K562 (cell line): ENCODE measurements around the gene TP53TG5. TPM values are rescaled to one million over a fixed set of nuclear protein-coding genes. Genes with fewer than 3 reads are reported as not detected.

Experiments
- ATAC-seq: fragments of 200-7000 bp; cut with Tn5 transposase; 3 replicates; pipeline ENCODE4 v1.9.1; 2020; ENCODE audit warnings: moderate library complexity
- BruUV-seq: library from RNA; stranded (reverse); fragments of 400-500 nt; replicated peaks from 2 replicates; lab custom pipeline; 2021; lab: Mats Ljungman, UMichigan
- CTCF ChIA-PET: fragments of 300-600 bp; formaldehyde crosslinking; extraction: SDS; loops from one replicate; lab custom pipeline; 2021; ENCODE audit warnings: low intra/inter-chr PET ratio; lab: Yijun Ruan, JAX
- POLR2A ChIA-PET: fragments of 300-600, 350-650 bp; sonication (Branson Sonifier 250); formaldehyde crosslinking; extraction: SDS; loops from one replicate; lab custom pipeline; 2021; ENCODE audit warnings: antibody characterized with exemption, inconsistent platforms; lab: Yijun Ruan, JAX
- DNase-seq, 4 experiments: peaks; one replicate each; pipeline versions ENCODE4 v3.0.0 to v3.0.0-alpha.2; 2011 to 2018; ENCODE audit warnings: low spot score in 3 of 4, mixed read lengths in 3 of 4; ENCODE audit errors: extremely low read depth in 1 of 4
- FAIRE-seq: peaks from 2 replicates; lab custom pipeline; 2011; peaks lifted over from hg19 to GRCh38; lab: Jason Lieb, UNC
- H2AFZ ChIP-seq: 2 replicates; pipeline ENCODE4 v1.6.0; 2011; ENCODE audit warnings: low read depth, low read length, control low read depth, inconsistent platforms
- H3K27ac ChIP-seq: fragments of 200-600 bp; 3 replicates; pipeline ENCODE4 v1.8.0; 2011; ENCODE audit warnings: low read depth, mild to moderate bottlenecking, control low read depth, inconsistent platforms, low read length, moderate library complexity, mixed read lengths; ENCODE audit errors: extremely low read depth
- H3K27me3 ChIP-seq, 2 experiments: fragments of 300-600 bp in 1 of 2; 2 replicates in 1 of 2; 3 replicates in 1 of 2; pipeline versions ENCODE4 v1.6.0 to v1.8.0; 2011; ENCODE audit warnings: inconsistent platforms in 2 of 2, low read length in 2 of 2, mild to moderate bottlenecking in 1 of 2, mixed read lengths in 1 of 2, moderate library complexity in 1 of 2; ENCODE audit not compliant: control insufficient read depth in 2 of 2, insufficient read depth in 2 of 2
- H3K36me3 ChIP-seq: fragments of 300-600 bp; 3 replicates; pipeline ENCODE4 v1.8.0; 2011; ENCODE audit warnings: mild to moderate bottlenecking, low read length, inconsistent platforms; ENCODE audit not compliant: control insufficient read depth, insufficient read depth
- H3K4me1 ChIP-seq, 2 experiments: fragments of 200-600 bp in 1 of 2; replicated peaks in 1 of 2; 2 replicates in 1 of 2; 3 replicates in 1 of 2; pipeline versions ENCODE4 v1.5.1 to v1.8.0; 2011; ENCODE audit warnings: inconsistent platforms in 2 of 2, low read length in 2 of 2, mild to moderate bottlenecking in 1 of 2, mixed read lengths in 1 of 2, moderate library complexity in 1 of 2; ENCODE audit not compliant: control insufficient read depth in 2 of 2, insufficient read depth in 2 of 2
- H3K4me2 ChIP-seq: 2 replicates; pipeline ENCODE4 v1.6.1; 2011; ENCODE audit warnings: low read length, control low read depth, inconsistent platforms, mixed read lengths; ENCODE audit not compliant: insufficient read depth
- H3K4me3 ChIP-seq: fragments of 200-600 bp; sonication (generic), shearing (Covaris generic); 2 replicates; pipeline ENCODE4 v1.5.1; 2016; ENCODE audit warnings: control low read depth, inconsistent platforms
- H3K79me2 ChIP-seq: fragments of 200-600 bp; 3 replicates; pipeline ENCODE4 v1.8.0; 2011; ENCODE audit warnings: low read length, inconsistent platforms; ENCODE audit not compliant: control insufficient read depth, insufficient read depth
- H3K9ac ChIP-seq, 2 experiments: 2 replicates each; pipeline versions ENCODE4 v1.6.0 to v1.6.1; 2011; ENCODE audit warnings: low read depth in 2 of 2, low read length in 2 of 2, control low read depth in 1 of 2, inconsistent platforms in 1 of 2, mild to moderate bottlenecking in 1 of 2, mixed read lengths in 1 of 2; ENCODE audit not compliant: insufficient read depth in 1 of 2
- H3K9me1 ChIP-seq: one replicate; pipeline ENCODE4 v1.6.0; 2011; ENCODE audit warnings: inconsistent platforms, mild to moderate bottlenecking, low read length, moderate library complexity; ENCODE audit not compliant: control insufficient read depth, insufficient read depth
- H3K9me3 ChIP-seq: replicated peaks from 2 replicates; pipeline ENCODE4 v1.5.1; 2011; ENCODE audit warnings: low read depth, low read length, inconsistent platforms; ENCODE audit not compliant: control insufficient read depth, insufficient read depth
- H4K20me1 ChIP-seq: replicated peaks from 2 replicates; pipeline ENCODE4 v1.6.1; 2011; ENCODE audit warnings: low read length, inconsistent platforms, mixed read lengths; ENCODE audit not compliant: control insufficient read depth, insufficient read depth
- ADNP ChIP-seq: fragments of 200-800 bp; sonication (Bioruptor generic); IDR thresholded peaks from 2 replicates; pipeline ENCODE4 v1.6.1; 2016; ENCODE audit warnings: missing genetic modification characterization, missing compliant biosample characterization
- BCOR ChIP-seq: fragments of 450-650 bp; IDR thresholded peaks from 2 replicates; pipeline ENCODE4 v1.6.1; 2016
- CBFA2T2 ChIP-seq: fragments of 450-650 bp; conservative IDR thresholded peaks from 2 replicates; pipeline ENCODE4 v1.6.1; 2017; ENCODE audit warnings: mild to moderate bottlenecking
- CHD4 ChIP-seq: fragments of 200-600 bp; sonication (generic); IDR thresholded peaks from 3 replicates; pipeline ENCODE4 v1.6.1; 2012; ENCODE audit warnings: low read depth, mild to moderate bottlenecking, mixed read lengths, low read length, inconsistent platforms; ENCODE audit not compliant: insufficient read depth, insufficient replicate concordance, poor library complexity, severe bottlenecking
- HDAC2 ChIP-seq: fragments of 450-650 bp; IDR thresholded peaks from 2 replicates; pipeline ENCODE4 v1.6.1; 2016; ENCODE audit warnings: mild to moderate bottlenecking
- HNRNPK ChIP-seq: fragments of 200-400 bp; formaldehyde crosslinking; IDR thresholded peaks from one replicate; pipeline ENCODE4 v1.6.1; 2018; ENCODE audit warnings: mild to moderate bottlenecking, low read depth, low read length; ENCODE audit not compliant: poor library complexity, severe bottlenecking
- MXI1 ChIP-seq: IDR thresholded peaks from 2 replicates; pipeline ENCODE4 v1.6.1; 2011; ENCODE audit warnings: low read depth, mild to moderate bottlenecking, improper control_type of control experiment, low read length
- NFIX ChIP-seq: fragments of 250-450 bp; sonication (Bioruptor Pico); IDR thresholded peaks from 2 replicates; pipeline ENCODE4 v1.4.0; 2020; ENCODE audit warnings: low read depth, mild to moderate bottlenecking, moderate library complexity
- RBM25 ChIP-seq: fragments of 200-400 bp; formaldehyde crosslinking; IDR thresholded peaks from 2 replicates; pipeline ENCODE4 v1.6.1; 2018; ENCODE audit warnings: low read length, low read depth, moderate library complexity; ENCODE audit not compliant: severe bottlenecking
- RCOR1 ChIP-seq, 2 experiments: IDR thresholded peaks; 2 replicates each; pipeline ENCODE4 v1.6.1; 2012; ENCODE audit warnings: low read depth in 2 of 2, low read length in 2 of 2, borderline replicate concordance in 1 of 2, improper control_type of control experiment in 1 of 2
- SIX5 ChIP-seq, 2 experiments: IDR thresholded peaks; 2 replicates each; pipeline ENCODE4 v1.6.1; 2011; ENCODE audit warnings: low read length in 2 of 2, borderline replicate concordance in 1 of 2, low read depth in 1 of 2, mild to moderate bottlenecking in 1 of 2, moderate library complexity in 1 of 2; ENCODE audit not compliant: insufficient read depth in 1 of 2
- SMARCA5 ChIP-seq: fragments of 450-650 bp; IDR thresholded peaks from 2 replicates; pipeline ENCODE4 v1.6.1; 2016
- ZNF175 ChIP-seq: fragments of 200-800 bp; sonication (Bioruptor generic); IDR thresholded peaks from 2 replicates; pipeline ENCODE4 v1.6.1; 2016; ENCODE audit warnings: low read depth, mild to moderate bottlenecking, missing genetic modification characterization, missing compliant biosample characterization
- ZNF431 ChIP-seq: sonication (generic); formaldehyde crosslinking; IDR thresholded peaks from 2 replicates; pipeline ENCODE4 v1.8.0; 2022; ENCODE audit warnings: mild to moderate bottlenecking, missing genetic modification reagents
- ZNF57 ChIP-seq: fragments of 450-650 bp; formaldehyde crosslinking; IDR thresholded peaks from 2 replicates; pipeline ENCODE4 v1.4.0; 2020; ENCODE audit warnings: mild to moderate bottlenecking, moderate library complexity
- WGBS: fragments of 100-300 bp; shearing (Covaris generic); methylation state at CpG from one replicate; pipeline ENCODE4 v1.1.6; 2016; ENCODE audit warnings: low coverage, mixed read lengths; ENCODE audit not compliant: insufficient coverage; ENCODE audit errors: missing lambda C conversion rate; 5-methylcytosine and 5-hydroxymethylcytosine counted together
- in situ Hi-C: fragments of 300-500 bp; cut with MboI; formaldehyde crosslinking; loops from 4 replicates; pipeline ENCODE4 v1.15.0; 2018; ENCODE audit warnings: inconsistent platforms, mixed read lengths
- intact Hi-C: fragments of 100-400 bp; cut with micrococcal nuclease; formaldehyde crosslinking; loops from 2 replicates; pipeline ENCODE4 v1.14.2; 2022
- polyA plus RNA-seq, 8 experiments: library from polyadenylated mRNA; depleted of rRNA in 4 of 8; stranded (reverse) in 5 of 8; unstranded in 3 of 8; fragments of >200 nt; fragmentation: Nextera tagmentation in 2 of 8; fragmentation: Illumina TruSeq in 1 of 8; extraction: Ambion mirVana in 2 of 8; extraction: Trizol in 1 of 8; gene quantifications; 2 replicates each; pipeline versions ENCODE4 v1.2.1 to v1.2.3, GENCODE V29; 2011 to 2014; ENCODE audit warnings: inconsistent platforms in 1 of 8, missing spikeins in 1 of 8
- total RNA-seq, 7 experiments: library from RNA; depleted of rRNA in 6 of 7; stranded (reverse); fragments of >200 nt in 6 of 7; fragmentation: Illumina TruSeq in 2 of 7; extraction: Trizol in 2 of 7; gene quantifications; 2 replicates each; pipeline versions ENCODE4 v1.2.1 to v1.2.3, GENCODE V29; 2011 to 2021; ENCODE audit warnings: low replicate concordance in 1 of 7
- TF ChIP-seq, protein P1 (sequence below): fragments of 200-800 bp; sonication (Bioruptor generic); IDR thresholded peaks from 2 replicates; pipeline ENCODE4 v1.6.1; 2016; ENCODE audit warnings: missing genetic modification characterization, missing compliant biosample characterization

Gene TP53TG5
- total and polyA plus RNA-seq, 9 of the 15 experiments (the other 6 are each of a cell fraction or from before 2014, with no cell fraction given), result 0.04 to 0.05 (median 0.04) TPM; not detected in 6

DNA sequence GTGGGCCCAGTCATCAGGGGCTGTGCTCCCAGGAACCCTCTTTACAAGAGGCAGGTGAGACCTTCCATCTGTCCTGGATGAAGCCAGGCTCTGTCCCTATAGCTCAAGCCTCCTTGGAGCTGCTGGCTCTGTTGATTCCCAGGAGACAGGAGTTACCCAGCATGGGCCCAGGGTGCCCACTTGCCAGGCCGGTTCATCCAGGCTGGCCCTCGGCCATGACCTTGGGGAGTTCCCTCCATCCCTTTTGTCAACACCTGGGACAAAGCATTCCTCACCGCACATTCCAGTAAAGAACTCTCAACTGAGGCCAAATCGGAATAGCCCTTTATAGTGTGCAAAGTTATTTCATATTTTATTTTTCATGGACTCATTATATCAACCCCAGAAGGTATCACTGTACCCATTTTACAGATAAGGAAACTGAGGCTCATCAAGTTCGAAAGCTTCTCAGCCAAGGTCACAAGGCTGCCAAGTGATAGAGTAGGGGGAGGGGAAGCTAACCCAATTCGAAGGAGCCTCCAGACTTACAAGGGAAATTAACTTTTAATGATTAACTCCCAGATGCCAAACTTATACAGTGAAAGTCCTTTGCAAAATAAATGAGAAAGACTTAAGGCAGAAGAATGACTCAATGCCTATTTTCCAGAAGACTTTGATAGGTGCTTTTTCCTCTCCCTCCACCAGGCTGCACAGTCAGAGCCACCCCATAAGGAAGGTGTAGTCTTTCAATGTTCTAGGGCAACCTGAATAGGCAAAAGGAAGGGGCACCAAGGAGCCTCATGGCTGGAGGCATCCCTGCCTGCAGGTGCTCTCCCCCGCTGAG is 48.4 kb downstream of the TP53TG5 start:
- no peak overlapping the region for H3K4me3 ChIP-seq
- no peaks in the 10 kb centered on the region for H3K79me2 ChIP-seq
- 66% methylated on average over 7 of the region's 7 CpGs for WGBS
- H2AFZ ChIP-seq, result no peak overlapping the region
- no peaks in the 10 kb centered on the region for H3K27me3 ChIP-seq
- DNase-seq (no peak), ATAC-seq (no peak), FAIRE-seq (no peak)
- BruUV-seq, result no TSS peak
- no peaks in the 10 kb centered on the region for H3K9me3 ChIP-seq
- peaks cover 0 to 4% of the 10 kb centered on the region in 2 experiments; a peak in 1 of 5 replicates for H3K4me1 ChIP-seq
- H4K20me1 ChIP-seq, result no peaks in the 10 kb centered on the region
- H3K9ac ChIP-seq, result no peak overlapping the region
- no peak overlapping the region for H3K27ac ChIP-seq
- peaks cover under 1% of the 10 kb centered on the region for H3K9me1 ChIP-seq
- in situ Hi-C loops, result no loop called here
- H3K4me2 ChIP-seq, result no peak overlapping the region
- peaks cover 21% of the 10 kb centered on the region; the same call in 2 of the 3 replicates for H3K36me3 ChIP-seq
- ChIA-PET CTCF (no interaction called here), POLR2A (interaction anchor here (0.6 to 0.9 kb wide), 2 partner anchors 16 to 56 kb away, joined by 3 read pairs; no protein-coding TSS in a partner anchor)
- intact Hi-C loops, result no loop called here
- TF ChIP-seq, protein P1, sequence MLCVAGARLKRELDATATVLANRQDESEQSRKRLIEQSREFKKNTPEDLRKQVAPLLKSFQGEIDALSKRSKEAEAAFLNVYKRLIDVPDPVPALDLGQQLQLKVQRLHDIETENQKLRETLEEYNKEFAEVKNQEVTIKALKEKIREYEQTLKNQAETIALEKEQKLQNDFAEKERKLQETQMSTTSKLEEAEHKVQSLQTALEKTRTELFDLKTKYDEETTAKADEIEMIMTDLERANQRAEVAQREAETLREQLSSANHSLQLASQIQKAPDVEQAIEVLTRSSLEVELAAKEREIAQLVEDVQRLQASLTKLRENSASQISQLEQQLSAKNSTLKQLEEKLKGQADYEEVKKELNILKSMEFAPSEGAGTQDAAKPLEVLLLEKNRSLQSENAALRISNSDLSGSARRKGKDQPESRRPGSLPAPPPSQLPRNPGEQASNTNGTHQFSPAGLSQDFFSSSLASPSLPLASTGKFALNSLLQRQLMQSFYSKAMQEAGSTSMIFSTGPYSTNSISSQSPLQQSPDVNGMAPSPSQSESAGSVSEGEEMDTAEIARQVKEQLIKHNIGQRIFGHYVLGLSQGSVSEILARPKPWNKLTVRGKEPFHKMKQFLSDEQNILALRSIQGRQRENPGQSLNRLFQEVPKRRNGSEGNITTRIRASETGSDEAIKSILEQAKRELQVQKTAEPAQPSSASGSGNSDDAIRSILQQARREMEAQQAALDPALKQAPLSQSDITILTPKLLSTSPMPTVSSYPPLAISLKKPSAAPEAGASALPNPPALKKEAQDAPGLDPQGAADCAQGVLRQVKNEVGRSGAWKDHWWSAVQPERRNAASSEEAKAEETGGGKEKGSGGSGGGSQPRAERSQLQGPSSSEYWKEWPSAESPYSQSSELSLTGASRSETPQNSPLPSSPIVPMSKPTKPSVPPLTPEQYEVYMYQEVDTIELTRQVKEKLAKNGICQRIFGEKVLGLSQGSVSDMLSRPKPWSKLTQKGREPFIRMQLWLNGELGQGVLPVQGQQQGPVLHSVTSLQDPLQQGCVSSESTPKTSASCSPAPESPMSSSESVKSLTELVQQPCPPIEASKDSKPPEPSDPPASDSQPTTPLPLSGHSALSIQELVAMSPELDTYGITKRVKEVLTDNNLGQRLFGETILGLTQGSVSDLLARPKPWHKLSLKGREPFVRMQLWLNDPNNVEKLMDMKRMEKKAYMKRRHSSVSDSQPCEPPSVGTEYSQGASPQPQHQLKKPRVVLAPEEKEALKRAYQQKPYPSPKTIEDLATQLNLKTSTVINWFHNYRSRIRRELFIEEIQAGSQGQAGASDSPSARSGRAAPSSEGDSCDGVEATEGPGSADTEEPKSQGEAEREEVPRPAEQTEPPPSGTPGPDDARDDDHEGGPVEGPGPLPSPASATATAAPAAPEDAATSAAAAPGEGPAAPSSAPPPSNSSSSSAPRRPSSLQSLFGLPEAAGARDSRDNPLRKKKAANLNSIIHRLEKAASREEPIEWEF (CRISPR knock-in tag), result no peak
- TF ChIP-seq NFIX (no peak), ZNF57 (CRISPR knock-in tag) (no peak), ADNP (tag) (peak; percentile 79), HNRNPK (no peak), BCOR (peak; percentile 88), RBM25 (peak; percentile 97), RCOR1 (IDR thresholded peaks at IDR 0.05; ENCODE audit: borderline replicate concordance in 1 of 2, low read depth in 2 of 2, low read length in 2 of 2) (peak in 1 of 2 experiments; percentile 73; a peak in 2 of 4 replicates), MXI1 (no peak), SIX5 (IDR thresholded peaks at IDR 0.05; ENCODE audit: borderline replicate concordance in 1 of 2, insufficient read depth in 1 of 2, low read depth in 1 of 2, low read length in 2 of 2) (no peak), HDAC2 (0 out of 2 replicates have a peak, but pooled peaks have one; percentile 33), ZNF175 (CRISPR knock-in tag) (no peak), CBFA2T2 (no peak), ZNF431 (CRISPR knock-in tag) (no peak), CHD4 (peak; percentile 50), SMARCA5 (peak; percentile 59; the same call in 1 of the 2 replicates)
